Panc1 (cell line): ENCODE results near the gene SLC22A25.

Source experiments
- TCF7L2 ChIP-seq: IDR thresholded peaks from 2 replicates; pipeline ENCODE4 v1.6.1; 2011; ENCODE audit warnings: mild to moderate bottlenecking, low read depth, low read length, inconsistent platforms
- TF ChIP-seq, protein P1 (sequence below): fragments of 450-650 bp; IDR thresholded peaks from 2 replicates; pipeline ENCODE4 v1.5.1; 2017; ENCODE audit warnings: mild to moderate bottlenecking
- TF ChIP-seq, protein P2 (sequence below), 2 experiments: IDR thresholded peaks; 2 replicates each; pipeline ENCODE4 v1.6.1; 2011 to 2012; ENCODE audit warnings: low read depth in 2 of 2, control low read depth in 1 of 2, low read length in 1 of 2, mild to moderate bottlenecking in 1 of 2, moderate library complexity in 1 of 2; ENCODE audit not compliant: insufficient read depth in 1 of 2

DNA sequence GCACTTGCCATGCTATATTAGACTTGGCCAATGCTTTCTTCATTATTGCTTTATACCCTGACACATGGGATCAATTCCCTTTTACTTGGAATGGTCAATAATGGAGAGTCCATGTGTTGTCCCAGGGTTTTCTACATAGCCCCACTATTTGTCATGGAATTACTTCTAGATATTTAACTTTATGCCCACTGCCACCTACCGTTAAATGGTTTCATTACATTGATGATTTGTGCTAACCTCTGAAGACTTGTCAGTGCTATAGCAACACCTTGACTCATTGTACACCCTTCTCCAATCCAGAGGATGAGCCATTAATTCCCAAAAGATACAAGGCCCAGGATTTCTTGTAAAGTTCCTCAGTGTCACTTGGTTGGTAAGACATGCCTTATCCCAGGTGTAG lies 31.4 kb upstream of the SLC22A25 start:
- TF ChIP-seq, protein P1, sequence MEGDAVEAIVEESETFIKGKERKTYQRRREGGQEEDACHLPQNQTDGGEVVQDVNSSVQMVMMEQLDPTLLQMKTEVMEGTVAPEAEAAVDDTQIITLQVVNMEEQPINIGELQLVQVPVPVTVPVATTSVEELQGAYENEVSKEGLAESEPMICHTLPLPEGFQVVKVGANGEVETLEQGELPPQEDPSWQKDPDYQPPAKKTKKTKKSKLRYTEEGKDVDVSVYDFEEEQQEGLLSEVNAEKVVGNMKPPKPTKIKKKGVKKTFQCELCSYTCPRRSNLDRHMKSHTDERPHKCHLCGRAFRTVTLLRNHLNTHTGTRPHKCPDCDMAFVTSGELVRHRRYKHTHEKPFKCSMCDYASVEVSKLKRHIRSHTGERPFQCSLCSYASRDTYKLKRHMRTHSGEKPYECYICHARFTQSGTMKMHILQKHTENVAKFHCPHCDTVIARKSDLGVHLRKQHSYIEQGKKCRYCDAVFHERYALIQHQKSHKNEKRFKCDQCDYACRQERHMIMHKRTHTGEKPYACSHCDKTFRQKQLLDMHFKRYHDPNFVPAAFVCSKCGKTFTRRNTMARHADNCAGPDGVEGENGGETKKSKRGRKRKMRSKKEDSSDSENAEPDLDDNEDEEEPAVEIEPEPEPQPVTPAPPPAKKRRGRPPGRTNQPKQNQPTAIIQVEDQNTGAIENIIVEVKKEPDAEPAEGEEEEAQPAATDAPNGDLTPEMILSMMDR, result peak; percentile 14; the same call in 1 of the 2 replicates
- TF ChIP-seq, protein P2, sequence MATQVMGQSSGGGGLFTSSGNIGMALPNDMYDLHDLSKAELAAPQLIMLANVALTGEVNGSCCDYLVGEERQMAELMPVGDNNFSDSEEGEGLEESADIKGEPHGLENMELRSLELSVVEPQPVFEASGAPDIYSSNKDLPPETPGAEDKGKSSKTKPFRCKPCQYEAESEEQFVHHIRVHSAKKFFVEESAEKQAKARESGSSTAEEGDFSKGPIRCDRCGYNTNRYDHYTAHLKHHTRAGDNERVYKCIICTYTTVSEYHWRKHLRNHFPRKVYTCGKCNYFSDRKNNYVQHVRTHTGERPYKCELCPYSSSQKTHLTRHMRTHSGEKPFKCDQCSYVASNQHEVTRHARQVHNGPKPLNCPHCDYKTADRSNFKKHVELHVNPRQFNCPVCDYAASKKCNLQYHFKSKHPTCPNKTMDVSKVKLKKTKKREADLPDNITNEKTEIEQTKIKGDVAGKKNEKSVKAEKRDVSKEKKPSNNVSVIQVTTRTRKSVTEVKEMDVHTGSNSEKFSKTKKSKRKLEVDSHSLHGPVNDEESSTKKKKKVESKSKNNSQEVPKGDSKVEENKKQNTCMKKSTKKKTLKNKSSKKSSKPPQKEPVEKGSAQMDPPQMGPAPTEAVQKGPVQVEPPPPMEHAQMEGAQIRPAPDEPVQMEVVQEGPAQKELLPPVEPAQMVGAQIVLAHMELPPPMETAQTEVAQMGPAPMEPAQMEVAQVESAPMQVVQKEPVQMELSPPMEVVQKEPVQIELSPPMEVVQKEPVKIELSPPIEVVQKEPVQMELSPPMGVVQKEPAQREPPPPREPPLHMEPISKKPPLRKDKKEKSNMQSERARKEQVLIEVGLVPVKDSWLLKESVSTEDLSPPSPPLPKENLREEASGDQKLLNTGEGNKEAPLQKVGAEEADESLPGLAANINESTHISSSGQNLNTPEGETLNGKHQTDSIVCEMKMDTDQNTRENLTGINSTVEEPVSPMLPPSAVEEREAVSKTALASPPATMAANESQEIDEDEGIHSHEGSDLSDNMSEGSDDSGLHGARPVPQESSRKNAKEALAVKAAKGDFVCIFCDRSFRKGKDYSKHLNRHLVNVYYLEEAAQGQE (IDR thresholded peaks at IDR 0.05; ENCODE audit: insufficient read depth in 1 of 2, low read depth in 2 of 2, low read length in 1 of 2), result no peak
- TF ChIP-seq TCF7L2, result no peak
